ENCODE results near the gene REEP1. TPM values are rescaled to one million over a fixed set of nuclear protein-coding genes. Genes with fewer than 3 reads are reported as not detected.
A peak's percentile ranks its signal among the peaks of the same experiment; 100 is the strongest.

Gene REEP1
- total RNA-seq, 2 donors from 2014 or later = 4.0 to 5.4 TPM

GRCh38 chr2:86301711-86302202 lies 35.7 kb downstream of the REEP1 start:
- 77 to 90% methylated on average over 3 of the region's 3 CpGs for WGBS, 2 donors
- ATAC-seq = no peak
- Histone ChIP-seq H3K4me1 (peaks cover 8% of the 10 kb centered on the region), H3K36me3 (replicated peaks in 1 of 2; ENCODE audit: insufficient read depth in 1 of 2, low read depth in 2 of 2) (no peaks in the 10 kb centered on the region), H3K27me3 (no peaks in the 10 kb centered on the region), H3K4me3 (no peak overlapping the region), H3K27ac (no peak overlapping the region), H3K9me3 (no peaks in the 10 kb centered on the region)
- intact Hi-C loops (cut with DNase I) = no loop called here
- DNase-seq = no peak
- no peak for TF ChIP-seq POLR2A (IDR thresholded peaks at IDR 0.05)

GRCh38 chr2:86301009-86301408 lies 36.4 kb downstream of the REEP1 start:
- Histone ChIP-seq H3K36me3 (replicated peaks in 1 of 2; ENCODE audit: insufficient read depth in 1 of 2, low read depth in 2 of 2) (no peaks in the 10 kb centered on the region), H3K4me1 (peaks cover 8% of the 10 kb centered on the region), H3K9me3 (no peaks in the 10 kb centered on the region), H3K4me3 (no peak overlapping the region), H3K27ac (no peak overlapping the region), H3K27me3 (no peaks in the 10 kb centered on the region)
- no peak for DNase-seq
- no peak for ATAC-seq
- intact Hi-C loops (cut with DNase I) = no loop called here
- 82 to 85% methylated on average over 6 of the region's 6 CpGs for WGBS, 2 donors
- TF ChIP-seq CTCF (IDR thresholded peaks at IDR 0.05) (no peak), POLR2A (IDR thresholded peaks at IDR 0.05) (no peak)

- WGBS, 2 donors = 81 to 88% methylated on average over 3 of the region's 3 CpGs
- Histone ChIP-seq H3K4me3 (no peak overlapping the region), H3K4me1 (peaks cover 8% of the 10 kb centered on the region), H3K27me3 (no peaks in the 10 kb centered on the region), H3K27ac (no peak overlapping the region), H3K36me3 (replicated peaks in 1 of 2; ENCODE audit: insufficient read depth in 1 of 2, low read depth in 2 of 2) (no peaks in the 10 kb centered on the region), H3K9me3 (no peaks in the 10 kb centered on the region)
- no peak for DNase-seq
- no peak for ATAC-seq
- TF ChIP-seq POLR2A (IDR thresholded peaks at IDR 0.05) = no peak
- no peak for TF ChIP-seq CTCF (IDR thresholded peaks at IDR 0.05)
- intact Hi-C loops (cut with DNase I) = no loop called here
Measured at GRCh38 chr2:86300496-86300895, 36.9 kb downstream of the REEP1 start.

- Histone ChIP-seq H3K4me3 (no peak overlapping the region), H3K4me1 (peaks cover 8% of the 10 kb centered on the region), H3K27me3 (no peaks in the 10 kb centered on the region), H3K27ac (no peak overlapping the region), H3K9me3 (no peaks in the 10 kb centered on the region), H3K36me3 (replicated peaks in 1 of 2; ENCODE audit: insufficient read depth in 1 of 2, low read depth in 2 of 2) (no peaks in the 10 kb centered on the region)
- peak in 1 of 4 donors; percentile 30 for DNase-seq
- TF ChIP-seq POLR2A (IDR thresholded peaks at IDR 0.05) (no peak), CTCF (IDR thresholded peaks at IDR 0.05) (peak in 4 of 7 experiments; percentile 16 to 47 (median 30))
- ATAC-seq = no peak
- intact Hi-C loops (cut with DNase I) = no loop called here
- 58 to 59% methylated on average over 11 of the region's 11 CpGs for WGBS, 2 donors
Measured at GRCh38 chr2:86298411-86299390, 38.7 kb downstream of the REEP1 start.

GRCh38 chr2:86297382-86298147 lies 39.9 kb downstream of the REEP1 start:
- H3K9me3 ChIP-seq = no peaks in the 10 kb centered on the region
- intact Hi-C loops (cut with DNase I) = no loop called here
- peaks cover 8% of the 10 kb centered on the region for H3K4me1 ChIP-seq
- DNase-seq (no peak), ATAC-seq (no peak)
- H3K36me3 ChIP-seq (replicated peaks in 1 of 2; ENCODE audit: insufficient read depth in 1 of 2, low read depth in 2 of 2) = no peaks in the 10 kb centered on the region
- no peaks in the 10 kb centered on the region for H3K27me3 ChIP-seq
- no peak for TF ChIP-seq POLR2A (IDR thresholded peaks at IDR 0.05)
- TF ChIP-seq CTCF (IDR thresholded peaks at IDR 0.05) = peak in 2 of 7 experiments; percentile 17
- H3K4me3 ChIP-seq = no peak overlapping the region
- no peak overlapping the region for H3K27ac ChIP-seq
- 76 to 82% methylated on average over 5 of the region's 5 CpGs for WGBS, 2 donors
